Liver (tissue), 9 donors: Measurements from ENCODE around the gene TSPEAR. TPM values are rescaled to one million over a fixed set of nuclear protein-coding genes. Genes with fewer than 3 reads are reported as not detected.
"Not testable (repeated sequence)": the region's sequence is repeated elsewhere in the genome, so short reads cannot be mapped to it uniquely, and the experiment has no call there.

ENCODE experiments used
- DNase-seq: peaks from one replicate; pipeline ENCODE4 v3.0.0-alpha.2; 2017; ENCODE audit warnings: low spot score
- H3K27ac ChIP-seq, 2 donors: one replicate each; pipeline ENCODE4 v1.7.0; 2013; ENCODE audit warnings: inconsistent platforms in 2 of 2, low read length in 2 of 2, control low read depth in 1 of 2, low read depth in 1 of 2, mild to moderate bottlenecking in 1 of 2
- H3K27me3 ChIP-seq, 4 donors: one replicate each; pipeline versions ENCODE4 v1.6.1 to v1.7.0; 2013; ENCODE audit warnings: low read length in 3 of 4, inconsistent platforms in 1 of 4, mild to moderate bottlenecking in 1 of 4, moderate library complexity in 1 of 4; ENCODE audit not compliant: control insufficient read depth in 4 of 4, insufficient read depth in 4 of 4
- H3K36me3 ChIP-seq, 4 donors: one replicate each; pipeline versions ENCODE4 v1.6.1 to v1.7.0; 2013; ENCODE audit warnings: low read length in 3 of 4, mild to moderate bottlenecking in 3 of 4, low read depth in 1 of 4, moderate library complexity in 1 of 4; ENCODE audit not compliant: control insufficient read depth in 4 of 4, insufficient read depth in 3 of 4
- H3K4me1 ChIP-seq, 4 donors: one replicate each; pipeline versions ENCODE4 v1.6.1 to v1.7.0; 2013; ENCODE audit warnings: low read length in 3 of 4, mild to moderate bottlenecking in 3 of 4, moderate library complexity in 1 of 4; ENCODE audit not compliant: control insufficient read depth in 4 of 4, insufficient read depth in 4 of 4
- H3K4me3 ChIP-seq, 3 donors: one replicate each; pipeline versions ENCODE4 v1.6.1 to v1.7.0; 2013; ENCODE audit warnings: low read length in 3 of 3, control low read depth in 1 of 3, low read depth in 1 of 3, mild to moderate bottlenecking in 1 of 3
- H3K9ac ChIP-seq, 2 donors: one replicate each; pipeline ENCODE4 v1.7.0; 2013; ENCODE audit warnings: low read length in 2 of 2, mild to moderate bottlenecking in 2 of 2, moderate library complexity in 2 of 2, control low read depth in 1 of 2, low read depth in 1 of 2
- H3K9me3 ChIP-seq, 4 donors: one replicate each; pipeline versions ENCODE4 v1.6.1 to v1.7.0; 2013; ENCODE audit warnings: low read length in 3 of 4; ENCODE audit not compliant: control insufficient read depth in 4 of 4
- EGR1 ChIP-seq, 2 donors: IDR thresholded peaks; 2 replicates each; pipeline ENCODE4 v1.6.1; 2016 to 2018; ENCODE audit warnings: antibody characterized with exemption in 2 of 2, low read depth in 2 of 2
- FOXA1 ChIP-seq: IDR thresholded peaks from 2 replicates; pipeline ENCODE4 v1.6.1; 2016; ENCODE audit warnings: antibody characterized with exemption
- FOXA2 ChIP-seq: IDR thresholded peaks from 2 replicates; pipeline ENCODE4 v1.6.1; 2016; ENCODE audit warnings: antibody characterized with exemption
- GABPA ChIP-seq, 2 donors: IDR thresholded peaks in 1 of 2; conservative IDR thresholded peaks in 1 of 2; 2 replicates each; pipeline ENCODE4 v1.6.1; 2016; ENCODE audit warnings: antibody characterized with exemption in 2 of 2, mild to moderate bottlenecking in 1 of 2, moderate library complexity in 1 of 2
- HNF4A ChIP-seq, 2 donors: conservative IDR thresholded peaks; 2 replicates each; pipeline ENCODE4 v1.6.1; 2016; ENCODE audit warnings: antibody characterized with exemption in 2 of 2, mild to moderate bottlenecking in 2 of 2
- HNF4G ChIP-seq: IDR thresholded peaks from 2 replicates; pipeline ENCODE4 v1.6.1; 2016; ENCODE audit warnings: antibody characterized with exemption
- JUND ChIP-seq, 2 donors: IDR thresholded peaks; 2 replicates each; pipeline ENCODE4 v1.6.1; 2016; ENCODE audit warnings: antibody characterized with exemption in 2 of 2
- NR2F2 ChIP-seq: IDR thresholded peaks from 2 replicates; pipeline ENCODE4 v1.6.1; 2016; ENCODE audit warnings: antibody characterized with exemption
- RAD21 ChIP-seq, 2 donors: IDR thresholded peaks; 2 replicates each; pipeline ENCODE4 v1.6.1; 2016; ENCODE audit warnings: antibody characterized with exemption in 2 of 2, mild to moderate bottlenecking in 2 of 2
- RXRA ChIP-seq, 2 donors: IDR thresholded peaks; 2 replicates each; pipeline ENCODE4 v1.6.1; 2017 to 2018; ENCODE audit warnings: antibody characterized with exemption in 2 of 2, mild to moderate bottlenecking in 1 of 2
- SP1 ChIP-seq: IDR thresholded peaks from 2 replicates; pipeline ENCODE4 v1.6.1; 2018; ENCODE audit warnings: antibody characterized with exemption, mild to moderate bottlenecking
- TAF1 ChIP-seq: conservative IDR thresholded peaks from 2 replicates; pipeline ENCODE4 v1.6.1; 2016; ENCODE audit warnings: antibody characterized with exemption, mild to moderate bottlenecking
- YY1 ChIP-seq: IDR thresholded peaks from 2 replicates; pipeline ENCODE4 v1.6.1; 2016; ENCODE audit warnings: antibody characterized with exemption, mild to moderate bottlenecking
- WGBS: extraction: QIAGEN DNeasy Blood & Tissue Kit; methylation state at CpG from one replicate; pipeline ENCODE4 v1.1.7; 2013; 5-methylcytosine and 5-hydroxymethylcytosine counted together
- polyA plus RNA-seq, 2 donors: library from polyadenylated mRNA; stranded (reverse) in 1 of 2; unstranded in 1 of 2; fragments of 200-250 nt in 1 of 2; fragments of >200 nt in 1 of 2; fragmentation: Nextera tagmentation in 1 of 2; extraction: Ambion mirVana in 1 of 2; gene quantifications; one replicate each; pipeline versions ENCODE4 v1.2.1 to v1.2.3, GENCODE V29; 2013 to 2015
- total RNA-seq, 2 donors: library from RNA; depleted of rRNA; stranded (reverse); fragments of >200 nt; gene quantifications; one replicate each; pipeline ENCODE4 v1.2.3, GENCODE V29; 2014
- TF ChIP-seq, protein P1 (sequence below): IDR thresholded peaks from 2 replicates; pipeline ENCODE4 v1.6.1; 2016; ENCODE audit warnings: antibody characterized with exemption
- TF ChIP-seq, protein P2 (sequence below): IDR thresholded peaks from 2 replicates; pipeline ENCODE4 v1.6.1; 2016; ENCODE audit warnings: antibody characterized with exemption
- TF ChIP-seq, protein P3 (sequence below): fragments of 150-350 bp; IDR thresholded peaks from 2 replicates; pipeline ENCODE4 v1.5.1; 2017; ENCODE audit warnings: improper control_type of control experiment, low read depth, low read length; ENCODE audit not compliant: missing input control
- TF ChIP-seq, protein P4 (sequence below): IDR thresholded peaks from 2 replicates; pipeline ENCODE4 v1.6.1; 2016; ENCODE audit warnings: antibody characterized with exemption
- TF ChIP-seq, protein P5 (sequence below): IDR thresholded peaks from 2 replicates; pipeline ENCODE4 v1.6.1; 2016; ENCODE audit warnings: antibody characterized with exemption, mild to moderate bottlenecking
- donor health status: healthy.
- donor health status: healthy.
- donor health status: healthy.
- donor health status: healthy.
- donor health status: healthy.

The TSPEAR gene
- total and polyA plus RNA-seq, 4 donors: under 0.01 to 0.14 (median 0.01) TPM; not detected in 1

DNA sequence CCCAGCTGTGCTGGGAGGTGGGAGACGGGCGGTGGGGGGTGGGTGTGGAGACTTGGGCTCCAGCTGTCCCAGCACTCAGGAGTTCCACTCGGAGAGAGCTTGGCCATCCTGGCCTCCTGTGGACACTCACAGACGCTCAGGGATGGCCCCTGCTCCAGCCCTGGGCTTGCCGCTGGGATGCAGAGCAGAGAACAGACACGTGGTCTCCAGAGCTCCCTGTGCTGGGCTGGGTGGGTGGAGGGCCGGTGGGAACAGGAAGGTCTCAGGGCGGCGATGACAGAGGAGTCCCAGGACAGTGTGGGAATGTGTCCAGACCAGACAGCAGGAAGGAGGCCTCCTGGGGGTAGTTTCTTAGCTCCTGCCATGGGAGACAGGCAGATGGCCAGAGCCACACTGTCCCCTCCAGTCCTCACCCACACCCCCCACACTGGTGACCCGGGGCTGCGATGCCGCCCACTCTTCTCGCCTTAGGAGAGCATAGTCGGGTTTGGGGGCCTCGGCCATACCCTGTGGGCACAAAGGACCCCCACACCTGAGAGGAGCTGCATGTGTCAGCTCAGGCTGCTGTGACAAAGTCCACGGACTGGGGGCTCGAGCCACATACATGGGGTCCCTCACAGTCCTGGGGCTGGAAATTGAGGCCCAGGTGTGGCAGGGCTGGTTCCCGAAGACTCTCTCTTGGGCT, 82.5 kb downstream of the TSPEAR start:
- H3K27ac ChIP-seq: no peak overlapping the region
- H3K4me1 ChIP-seq: no peaks in the 10 kb centered on the region
- H3K9me3 ChIP-seq: peaks cover 3 to 11% (median 7%) of the 10 kb centered on the region in 4 donors
- no peaks in the 10 kb centered on the region for H3K36me3 ChIP-seq
- TF ChIP-seq RXRA (IDR thresholded peaks at IDR 0.05): no peak
- TF ChIP-seq GABPA (IDR thresholded peaks at IDR 0.05 in 1 of 2, conservative IDR thresholded peaks at IDR 0.05 in 1 of 2): no peak
- TF ChIP-seq, protein P1, sequence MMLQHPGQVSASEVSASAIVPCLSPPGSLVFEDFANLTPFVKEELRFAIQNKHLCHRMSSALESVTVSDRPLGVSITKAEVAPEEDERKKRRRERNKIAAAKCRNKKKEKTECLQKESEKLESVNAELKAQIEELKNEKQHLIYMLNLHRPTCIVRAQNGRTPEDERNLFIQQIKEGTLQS: no peak
- TF ChIP-seq TAF1: no peak
- no peak for TF ChIP-seq SP1
- TF ChIP-seq, protein P2, sequence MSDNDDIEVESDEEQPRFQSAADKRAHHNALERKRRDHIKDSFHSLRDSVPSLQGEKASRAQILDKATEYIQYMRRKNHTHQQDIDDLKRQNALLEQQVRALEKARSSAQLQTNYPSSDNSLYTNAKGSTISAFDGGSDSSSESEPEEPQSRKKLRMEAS: no peak
- TF ChIP-seq, protein P3, sequence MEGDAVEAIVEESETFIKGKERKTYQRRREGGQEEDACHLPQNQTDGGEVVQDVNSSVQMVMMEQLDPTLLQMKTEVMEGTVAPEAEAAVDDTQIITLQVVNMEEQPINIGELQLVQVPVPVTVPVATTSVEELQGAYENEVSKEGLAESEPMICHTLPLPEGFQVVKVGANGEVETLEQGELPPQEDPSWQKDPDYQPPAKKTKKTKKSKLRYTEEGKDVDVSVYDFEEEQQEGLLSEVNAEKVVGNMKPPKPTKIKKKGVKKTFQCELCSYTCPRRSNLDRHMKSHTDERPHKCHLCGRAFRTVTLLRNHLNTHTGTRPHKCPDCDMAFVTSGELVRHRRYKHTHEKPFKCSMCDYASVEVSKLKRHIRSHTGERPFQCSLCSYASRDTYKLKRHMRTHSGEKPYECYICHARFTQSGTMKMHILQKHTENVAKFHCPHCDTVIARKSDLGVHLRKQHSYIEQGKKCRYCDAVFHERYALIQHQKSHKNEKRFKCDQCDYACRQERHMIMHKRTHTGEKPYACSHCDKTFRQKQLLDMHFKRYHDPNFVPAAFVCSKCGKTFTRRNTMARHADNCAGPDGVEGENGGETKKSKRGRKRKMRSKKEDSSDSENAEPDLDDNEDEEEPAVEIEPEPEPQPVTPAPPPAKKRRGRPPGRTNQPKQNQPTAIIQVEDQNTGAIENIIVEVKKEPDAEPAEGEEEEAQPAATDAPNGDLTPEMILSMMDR: no peak
- no peak for TF ChIP-seq FOXA1
- no peak for TF ChIP-seq JUND (IDR thresholded peaks at IDR 0.05)
- TF ChIP-seq, protein P4, sequence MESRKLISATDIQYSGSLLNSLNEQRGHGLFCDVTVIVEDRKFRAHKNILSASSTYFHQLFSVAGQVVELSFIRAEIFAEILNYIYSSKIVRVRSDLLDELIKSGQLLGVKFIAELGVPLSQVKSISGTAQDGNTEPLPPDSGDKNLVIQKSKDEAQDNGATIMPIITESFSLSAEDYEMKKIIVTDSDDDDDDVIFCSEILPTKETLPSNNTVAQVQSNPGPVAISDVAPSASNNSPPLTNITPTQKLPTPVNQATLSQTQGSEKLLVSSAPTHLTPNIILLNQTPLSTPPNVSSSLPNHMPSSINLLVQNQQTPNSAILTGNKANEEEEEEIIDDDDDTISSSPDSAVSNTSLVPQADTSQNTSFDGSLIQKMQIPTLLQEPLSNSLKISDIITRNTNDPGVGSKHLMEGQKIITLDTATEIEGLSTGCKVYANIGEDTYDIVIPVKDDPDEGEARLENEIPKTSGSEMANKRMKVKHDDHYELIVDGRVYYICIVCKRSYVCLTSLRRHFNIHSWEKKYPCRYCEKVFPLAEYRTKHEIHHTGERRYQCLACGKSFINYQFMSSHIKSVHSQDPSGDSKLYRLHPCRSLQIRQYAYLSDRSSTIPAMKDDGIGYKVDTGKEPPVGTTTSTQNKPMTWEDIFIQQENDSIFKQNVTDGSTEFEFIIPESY: no peak
- no peak for TF ChIP-seq HNF4A (conservative IDR thresholded peaks at IDR 0.05)
- TF ChIP-seq, protein P5, sequence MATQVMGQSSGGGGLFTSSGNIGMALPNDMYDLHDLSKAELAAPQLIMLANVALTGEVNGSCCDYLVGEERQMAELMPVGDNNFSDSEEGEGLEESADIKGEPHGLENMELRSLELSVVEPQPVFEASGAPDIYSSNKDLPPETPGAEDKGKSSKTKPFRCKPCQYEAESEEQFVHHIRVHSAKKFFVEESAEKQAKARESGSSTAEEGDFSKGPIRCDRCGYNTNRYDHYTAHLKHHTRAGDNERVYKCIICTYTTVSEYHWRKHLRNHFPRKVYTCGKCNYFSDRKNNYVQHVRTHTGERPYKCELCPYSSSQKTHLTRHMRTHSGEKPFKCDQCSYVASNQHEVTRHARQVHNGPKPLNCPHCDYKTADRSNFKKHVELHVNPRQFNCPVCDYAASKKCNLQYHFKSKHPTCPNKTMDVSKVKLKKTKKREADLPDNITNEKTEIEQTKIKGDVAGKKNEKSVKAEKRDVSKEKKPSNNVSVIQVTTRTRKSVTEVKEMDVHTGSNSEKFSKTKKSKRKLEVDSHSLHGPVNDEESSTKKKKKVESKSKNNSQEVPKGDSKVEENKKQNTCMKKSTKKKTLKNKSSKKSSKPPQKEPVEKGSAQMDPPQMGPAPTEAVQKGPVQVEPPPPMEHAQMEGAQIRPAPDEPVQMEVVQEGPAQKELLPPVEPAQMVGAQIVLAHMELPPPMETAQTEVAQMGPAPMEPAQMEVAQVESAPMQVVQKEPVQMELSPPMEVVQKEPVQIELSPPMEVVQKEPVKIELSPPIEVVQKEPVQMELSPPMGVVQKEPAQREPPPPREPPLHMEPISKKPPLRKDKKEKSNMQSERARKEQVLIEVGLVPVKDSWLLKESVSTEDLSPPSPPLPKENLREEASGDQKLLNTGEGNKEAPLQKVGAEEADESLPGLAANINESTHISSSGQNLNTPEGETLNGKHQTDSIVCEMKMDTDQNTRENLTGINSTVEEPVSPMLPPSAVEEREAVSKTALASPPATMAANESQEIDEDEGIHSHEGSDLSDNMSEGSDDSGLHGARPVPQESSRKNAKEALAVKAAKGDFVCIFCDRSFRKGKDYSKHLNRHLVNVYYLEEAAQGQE: no peak
- TF ChIP-seq HNF4G: no peak
- TF ChIP-seq EGR1 (IDR thresholded peaks at IDR 0.05; ENCODE audit: low read depth in 2 of 2): no peak
- no peak for TF ChIP-seq YY1
- TF ChIP-seq RAD21 (IDR thresholded peaks at IDR 0.05): no peak
- TF ChIP-seq FOXA2: no peak
- TF ChIP-seq NR2F2: no peak
- 77% methylated on average over 18 of the region's 18 CpGs for WGBS
- no peak for DNase-seq
- no peak overlapping the region for H3K4me3 ChIP-seq
- H3K27me3 ChIP-seq: no peaks in the 10 kb centered on the region
- no peak overlapping the region for H3K9ac ChIP-seq

DNA sequence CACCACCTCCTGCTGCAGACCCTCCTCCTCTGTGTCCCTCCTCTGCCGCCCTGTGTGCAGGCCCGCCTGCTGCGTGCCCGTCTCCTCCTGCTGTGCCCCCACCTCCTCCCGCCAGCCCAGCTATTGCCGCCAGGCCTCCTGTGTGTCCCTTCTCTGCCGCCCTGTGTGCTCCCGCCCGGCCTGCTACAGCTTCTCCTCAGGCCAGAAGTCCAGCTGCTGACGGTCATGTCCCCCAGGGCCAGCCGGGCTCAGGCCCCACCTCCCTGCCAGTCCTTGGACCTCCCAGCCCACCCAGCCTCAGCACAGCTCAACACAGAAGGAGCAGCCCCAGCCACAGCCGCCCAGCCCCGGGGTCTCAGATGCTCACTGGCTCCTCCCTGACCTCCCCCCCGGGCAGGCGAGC, 83.5 kb downstream of the TSPEAR start:
- not testable (repeated sequence) for H3K36me3 ChIP-seq, H3K9ac ChIP-seq, DNase-seq, H3K4me1 ChIP-seq, H3K27me3 ChIP-seq, H3K27ac ChIP-seq, H3K4me3 ChIP-seq
- 46% methylated on average over 15 of the region's 15 CpGs for WGBS
- peaks cover 3 to 11% (median 7%) of the 10 kb centered on the region in 4 donors for H3K9me3 ChIP-seq

DNA sequence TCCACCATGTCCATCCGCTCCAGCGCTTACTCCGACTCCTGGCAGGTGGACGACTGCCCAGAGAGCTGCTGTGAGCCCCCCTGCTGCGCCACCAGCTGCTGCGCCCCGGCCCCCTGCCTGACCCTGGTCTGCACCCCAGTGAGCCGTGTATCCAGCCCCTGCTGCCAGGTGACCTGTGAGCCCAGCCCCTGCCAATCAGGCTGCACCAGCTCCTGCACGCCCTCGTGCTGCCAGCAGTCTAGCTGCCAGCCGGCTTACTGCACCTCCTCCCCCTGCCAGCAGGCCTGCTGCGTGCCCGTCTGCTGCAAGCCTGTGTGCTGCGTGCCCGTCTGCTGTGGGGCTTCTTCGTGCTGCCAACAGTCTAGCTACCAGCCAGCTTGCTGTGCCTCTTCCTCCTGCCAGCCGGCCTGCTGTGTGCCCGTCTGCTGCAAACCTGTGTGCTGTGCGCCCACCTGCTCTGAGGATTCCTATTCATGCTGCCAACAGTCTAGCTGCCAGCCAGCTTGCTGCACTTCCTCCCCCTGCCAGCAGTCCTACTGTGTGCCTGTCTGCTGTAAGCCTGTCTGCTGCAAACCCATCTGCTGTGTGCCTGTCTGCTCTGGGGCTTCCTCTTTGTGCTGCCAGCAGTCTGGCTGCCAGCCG, 84.1 kb downstream of the TSPEAR start:
- H3K27me3 ChIP-seq, H3K27ac ChIP-seq, H3K4me1 ChIP-seq, H3K4me3 ChIP-seq, DNase-seq, H3K36me3 ChIP-seq, H3K9ac ChIP-seq: not testable (repeated sequence)
- peaks cover 3 to 12% (median 6%) of the 10 kb centered on the region in 4 donors for H3K9me3 ChIP-seq
- WGBS: 85% methylated on average over 20 of the region's 20 CpGs
